Loucy (cell line): ENCODE measurements around the gene IGSF11.

Source experiments
- H2AFZ ChIP-seq: fragments of 200-600 bp; sonication (generic); 2 replicates; pipeline ENCODE4 v1.6.0; 2016; ENCODE audit warnings: antibody characterized with exemption, mild to moderate bottlenecking, low read length, moderate library complexity
- H3F3A ChIP-seq: fragments of 200-600 bp; 2 replicates; pipeline ENCODE4 v1.6.0; 2016; ENCODE audit warnings: antibody characterized with exemption, low read depth, mild to moderate bottlenecking
- H3K27me3 ChIP-seq: fragments of 200-600 bp; sonication (generic); 2 replicates; pipeline ENCODE4 v1.6.1; 2014; ENCODE audit warnings: low read length, mild to moderate bottlenecking; ENCODE audit not compliant: insufficient read depth, poor library complexity, severe bottlenecking
- H3K36me3 ChIP-seq: fragments of 200-600 bp; sonication (generic); 2 replicates; pipeline ENCODE4 v1.6.1; 2016; ENCODE audit warnings: low read length; ENCODE audit not compliant: insufficient read depth
- H3K4me1 ChIP-seq: fragments of 200-600 bp; sonication (generic); 2 replicates; pipeline ENCODE4 v1.5.1; 2014; ENCODE audit warnings: low read length, mild to moderate bottlenecking; ENCODE audit not compliant: insufficient read depth, poor library complexity, severe bottlenecking
- H3K4me2 ChIP-seq: fragments of 200-600 bp; sonication (generic); 2 replicates; pipeline ENCODE4 v1.6.0; 2014; ENCODE audit warnings: antibody characterized with exemption, low read length, low read depth, mild to moderate bottlenecking; ENCODE audit not compliant: poor library complexity, severe bottlenecking
- H3K4me3 ChIP-seq: fragments of 200-600 bp; sonication (generic); 2 replicates; pipeline ENCODE4 v1.5.1; 2014; ENCODE audit warnings: low read length, mild to moderate bottlenecking, mixed read lengths; ENCODE audit not compliant: poor library complexity, severe bottlenecking
- H3K79me2 ChIP-seq: fragments of 200-600 bp; sonication (generic); 2 replicates; pipeline ENCODE4 v1.6.1; 2014; ENCODE audit warnings: low read length; ENCODE audit not compliant: insufficient read depth
- H3K9ac ChIP-seq: fragments of 200-600 bp; sonication (generic); 2 replicates; pipeline ENCODE4 v1.6.0; 2014; ENCODE audit warnings: mild to moderate bottlenecking, low read depth, low read length, moderate library complexity; ENCODE audit not compliant: poor library complexity, severe bottlenecking
- H3K9me2 ChIP-seq: fragments of 200-600 bp; sonication (generic); replicated peaks from 2 replicates; pipeline ENCODE4 v1.6.1; 2016; ENCODE audit warnings: low read depth, low read length, mixed read lengths
- H3K9me3 ChIP-seq: fragments of 200-600 bp; sonication (generic); 2 replicates; pipeline ENCODE4 v1.6.1; 2014; ENCODE audit warnings: mild to moderate bottlenecking, antibody characterized with exemption, low read length, low read depth; ENCODE audit not compliant: insufficient read depth
- H4K20me1 ChIP-seq: fragments of 200-600 bp; sonication (generic); 2 replicates; pipeline ENCODE4 v1.6.0; 2014; ENCODE audit warnings: antibody characterized with exemption, low read length, mild to moderate bottlenecking; ENCODE audit not compliant: insufficient read depth, poor library complexity, severe bottlenecking
- EZH2phosphoT487 ChIP-seq: fragments of 200-600 bp; IDR thresholded peaks from 2 replicates; pipeline ENCODE4 v1.6.1; 2018; ENCODE audit warnings: antibody characterized with exemption, mild to moderate bottlenecking, moderate library complexity, borderline replicate concordance
- TF ChIP-seq, protein P1 (sequence below): fragments of 200-600 bp; sonication (generic); conservative IDR thresholded peaks from 2 replicates; pipeline ENCODE4 v1.5.1; 2014; ENCODE audit warnings: mild to moderate bottlenecking, antibody characterized with exemption, low read length

Gene IGSF11

GRCh38 chr3:118941236-118941635 is 93.4 kb downstream of the IGSF11 start:
- Histone ChIP-seq H3K36me3 (no peaks in the 10 kb centered on the region), H3K4me2 (no peak overlapping the region), H3K9ac (no peak overlapping the region), H3F3A (no peaks in the 10 kb centered on the region), H3K4me1 (no peaks in the 10 kb centered on the region), H3K9me3 (no peaks in the 10 kb centered on the region), H3K79me2 (no peaks in the 10 kb centered on the region), H4K20me1 (no peaks in the 10 kb centered on the region), H3K4me3 (no peak overlapping the region), H3K9me2 (no peaks in the 10 kb centered on the region), H3K27me3 (no peaks in the 10 kb centered on the region), H2AFZ (no peak overlapping the region)
- TF ChIP-seq, protein P1, sequence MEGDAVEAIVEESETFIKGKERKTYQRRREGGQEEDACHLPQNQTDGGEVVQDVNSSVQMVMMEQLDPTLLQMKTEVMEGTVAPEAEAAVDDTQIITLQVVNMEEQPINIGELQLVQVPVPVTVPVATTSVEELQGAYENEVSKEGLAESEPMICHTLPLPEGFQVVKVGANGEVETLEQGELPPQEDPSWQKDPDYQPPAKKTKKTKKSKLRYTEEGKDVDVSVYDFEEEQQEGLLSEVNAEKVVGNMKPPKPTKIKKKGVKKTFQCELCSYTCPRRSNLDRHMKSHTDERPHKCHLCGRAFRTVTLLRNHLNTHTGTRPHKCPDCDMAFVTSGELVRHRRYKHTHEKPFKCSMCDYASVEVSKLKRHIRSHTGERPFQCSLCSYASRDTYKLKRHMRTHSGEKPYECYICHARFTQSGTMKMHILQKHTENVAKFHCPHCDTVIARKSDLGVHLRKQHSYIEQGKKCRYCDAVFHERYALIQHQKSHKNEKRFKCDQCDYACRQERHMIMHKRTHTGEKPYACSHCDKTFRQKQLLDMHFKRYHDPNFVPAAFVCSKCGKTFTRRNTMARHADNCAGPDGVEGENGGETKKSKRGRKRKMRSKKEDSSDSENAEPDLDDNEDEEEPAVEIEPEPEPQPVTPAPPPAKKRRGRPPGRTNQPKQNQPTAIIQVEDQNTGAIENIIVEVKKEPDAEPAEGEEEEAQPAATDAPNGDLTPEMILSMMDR, result no peak
- no peak for TF ChIP-seq EZH2phosphoT487

DNA sequence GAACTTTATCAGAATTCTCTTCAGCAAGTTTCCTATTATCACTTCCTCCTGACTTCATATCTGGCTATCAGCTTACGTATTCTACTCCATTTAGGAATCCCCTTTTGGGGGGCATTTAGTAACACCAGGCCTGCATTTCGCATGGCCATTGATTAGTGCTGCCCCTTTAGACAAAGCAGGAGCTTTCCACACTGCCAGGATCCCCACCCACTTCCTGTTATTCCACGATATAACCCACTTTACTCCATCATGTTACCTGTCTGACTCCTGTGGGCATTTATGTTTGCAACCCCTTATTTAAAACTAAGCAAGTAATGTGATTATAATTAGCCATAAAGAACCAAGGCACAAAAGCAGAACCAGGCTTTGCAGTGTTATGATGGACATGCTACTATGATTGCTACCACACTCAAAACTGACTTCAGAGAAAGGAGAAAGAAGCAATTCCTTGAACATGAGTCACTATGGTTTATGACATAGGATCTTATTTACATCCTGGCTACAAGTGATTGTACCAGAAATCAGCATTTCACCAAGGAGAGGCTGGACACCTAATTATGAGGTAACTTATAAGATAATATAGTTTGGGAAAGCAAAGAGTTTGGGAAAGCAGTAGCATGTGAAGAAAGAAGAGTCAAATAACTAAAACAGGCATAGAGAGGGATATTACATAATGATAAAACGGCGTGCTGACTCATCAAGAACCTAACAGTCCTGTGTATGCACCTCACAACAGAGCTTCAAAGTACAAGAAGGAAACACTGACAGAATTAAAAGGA is 96.3 kb downstream of the IGSF11 start:
- no peaks in the 10 kb centered on the region for H4K20me1 ChIP-seq
- no peak for TF ChIP-seq EZH2phosphoT487
- TF ChIP-seq, protein P1, result no peak
- no peaks in the 10 kb centered on the region for H3K27me3 ChIP-seq
- no peaks in the 10 kb centered on the region for H3K9me3 ChIP-seq
- no peak overlapping the region for H2AFZ ChIP-seq
- no peak overlapping the region for H3K4me2 ChIP-seq
- H3K4me3 ChIP-seq, result no peak overlapping the region
- no peaks in the 10 kb centered on the region for H3F3A ChIP-seq
- H3K79me2 ChIP-seq, result no peaks in the 10 kb centered on the region
- H3K9me2 ChIP-seq, result no peaks in the 10 kb centered on the region
- H3K36me3 ChIP-seq, result no peaks in the 10 kb centered on the region
- H3K9ac ChIP-seq, result no peak overlapping the region
- H3K4me1 ChIP-seq, result no peaks in the 10 kb centered on the region

DNA sequence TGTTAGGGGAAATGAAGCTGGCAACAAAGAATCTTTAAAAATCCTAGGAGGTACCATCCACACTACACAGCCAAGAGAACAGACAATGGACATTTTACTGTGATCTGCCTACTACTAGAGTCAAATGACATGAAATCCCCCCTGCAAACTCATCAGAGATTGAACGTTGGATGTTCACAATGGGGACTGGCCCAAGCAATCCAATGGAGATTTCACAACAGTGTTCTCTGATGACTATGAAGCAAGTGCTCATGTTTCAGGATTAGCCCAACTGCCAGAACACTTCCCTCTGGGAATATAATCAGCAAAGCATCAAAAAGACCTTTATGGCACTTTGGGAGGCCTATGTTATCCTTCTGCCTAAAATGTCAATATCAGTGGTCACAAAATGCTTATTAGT is 97.8 kb downstream of the IGSF11 start:
- H3K9me2 ChIP-seq, result no peaks in the 10 kb centered on the region
- H4K20me1 ChIP-seq, result no peaks in the 10 kb centered on the region
- no peaks in the 10 kb centered on the region for H3K4me1 ChIP-seq
- no peaks in the 10 kb centered on the region for H3F3A ChIP-seq
- H3K9me3 ChIP-seq, result no peaks in the 10 kb centered on the region
- H3K4me2 ChIP-seq, result no peak overlapping the region
- H3K79me2 ChIP-seq, result no peaks in the 10 kb centered on the region
- H3K36me3 ChIP-seq, result no peaks in the 10 kb centered on the region
- no peaks in the 10 kb centered on the region for H3K27me3 ChIP-seq
- H3K9ac ChIP-seq, result no peak overlapping the region
- TF ChIP-seq EZH2phosphoT487, result no peak
- TF ChIP-seq, protein P1, result no peak
- H2AFZ ChIP-seq, result no peak overlapping the region
- no peak overlapping the region for H3K4me3 ChIP-seq
